Inferior parietal cortex (tissue), 1 donor: ENCODE measurements around the gene SYT13.

Experiments used
- DNase-seq: peaks from one replicate; pipeline ENCODE4 v3.0.0-alpha.2; 2016; ENCODE audit errors: extremely low spot score

Gene SYT13

GRCh38 chr11:45218705-45219104, 67.4 kb downstream of the SYT13 start:
- DNase-seq: no peak

DNA sequence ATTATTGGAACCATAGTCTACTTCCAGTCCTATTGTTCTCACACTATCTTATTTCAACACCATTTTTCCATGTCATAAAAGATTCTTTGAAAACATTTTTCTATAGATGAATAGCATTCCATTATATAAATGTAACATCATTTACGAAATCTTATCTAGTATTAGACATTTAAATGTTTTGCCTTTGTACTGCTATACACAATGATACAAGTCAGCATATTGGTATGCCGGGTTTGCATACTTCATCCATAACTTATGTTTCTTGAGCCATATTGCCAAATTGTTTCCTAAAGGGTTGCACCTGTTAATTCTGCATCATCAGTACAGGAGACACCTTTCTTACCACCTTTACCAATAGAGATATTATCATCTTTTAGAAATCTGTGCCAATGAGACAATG, 68.2 kb downstream of the SYT13 start:
- DNase-seq: no peak

DNA sequence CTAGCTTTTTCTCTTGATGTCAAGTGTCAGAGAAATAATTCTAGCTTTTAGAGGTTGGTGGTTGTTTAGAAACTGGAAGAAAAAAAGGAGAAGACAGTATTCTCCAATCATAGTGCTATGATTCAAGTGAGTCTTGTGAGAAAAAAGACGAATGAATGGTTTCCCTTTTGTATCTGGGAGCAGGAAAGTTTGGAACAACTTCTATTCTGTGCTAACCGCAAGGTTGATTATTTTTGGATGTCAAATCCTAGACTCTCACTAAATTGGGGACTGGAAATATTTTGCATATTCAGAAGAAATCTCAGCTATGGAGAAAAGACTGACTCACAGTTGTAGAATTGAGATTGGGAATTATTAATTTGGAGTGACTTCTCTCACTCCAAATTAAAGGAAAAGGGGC, 69.2 kb downstream of the SYT13 start:
- no peak for DNase-seq

DNA sequence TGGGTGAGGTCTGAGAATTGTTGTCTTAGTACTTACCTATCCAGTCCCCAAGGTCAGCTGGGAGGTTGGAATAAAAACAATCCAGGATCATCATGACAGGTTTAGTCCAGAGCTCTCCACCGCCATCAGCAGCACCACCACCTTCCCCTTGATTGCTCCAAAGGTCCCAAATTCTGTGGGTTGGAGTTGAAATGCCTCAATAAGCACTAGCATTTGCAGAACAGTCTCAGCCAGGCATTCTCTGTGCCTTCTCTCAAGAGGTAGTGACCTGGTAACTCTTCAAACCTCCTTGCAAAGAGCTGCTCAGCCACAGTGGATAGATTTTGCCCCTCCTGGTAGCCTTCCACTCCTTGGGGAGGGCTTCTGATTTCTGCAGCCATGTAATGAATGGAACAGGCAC, 70.1 kb downstream of the SYT13 start:
- no peak for DNase-seq

GRCh38 chr11:45215098-45215865, 70.9 kb downstream of the SYT13 start:
- no peak for DNase-seq

- no peak for DNase-seq
Observed at GRCh38 chr11:45213717-45214116, 72.4 kb downstream of the SYT13 start.

GRCh38 chr11:45213316-45213665, 72.8 kb downstream of the SYT13 start:
- no peak for DNase-seq

GRCh38 chr11:45212566-45213315, 73.4 kb downstream of the SYT13 start:
- no peak for DNase-seq

GRCh38 chr11:45211732-45212131, 74.4 kb downstream of the SYT13 start:
- no peak for DNase-seq

- no peak for DNase-seq
Observed at GRCh38 chr11:45210846-45211245, 75.3 kb downstream of the SYT13 start.

- peak; percentile 43 for DNase-seq
Observed at GRCh38 chr11:45209891-45210699, 76.0 kb downstream of the SYT13 start.

GRCh38 chr11:45209000-45209879, 76.9 kb downstream of the SYT13 start:
- peak; percentile 16 for DNase-seq

- no peak for DNase-seq
Observed at GRCh38 chr11:45208135-45208534, 78.0 kb downstream of the SYT13 start.

DNA sequence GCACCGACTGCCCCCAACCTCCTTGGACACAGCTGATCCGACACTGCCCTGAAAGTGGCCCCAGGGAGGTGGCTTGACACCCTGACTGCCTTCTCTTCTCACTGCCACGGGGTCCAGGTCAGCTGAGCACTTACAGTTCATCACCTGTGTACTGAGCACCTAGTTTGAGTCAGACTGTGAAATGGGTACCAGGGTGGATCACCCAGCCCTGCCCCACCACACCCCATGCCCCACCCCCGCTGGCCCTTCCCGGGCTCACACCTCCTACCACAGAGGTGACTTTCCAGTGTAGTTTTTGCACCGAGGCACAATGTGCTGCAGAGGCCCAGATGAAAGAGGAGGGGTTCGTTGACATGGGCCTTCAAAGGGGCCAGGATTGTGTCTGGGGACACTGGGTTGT, 80.2 kb downstream of the SYT13 start:
- DNase-seq: no peak

- DNase-seq: no peak
Observed at GRCh38 chr11:45204761-45205160, 81.4 kb downstream of the SYT13 start.

GRCh38 chr11:45193695-45194094, 92.4 kb downstream of the SYT13 start:
- DNase-seq: no peak
